Measurements from ENCODE around the gene L3MBTL4. TPM values are rescaled to one million over a fixed set of nuclear protein-coding genes. Genes with fewer than 3 reads are reported as not detected.
A peak's percentile ranks its signal among the peaks of the same experiment; 100 is the strongest.

L3MBTL4 gene
- total RNA-seq, 6 donors from 2014 or later = 13.2 to 29.1 (median 14.8) TPM

- TF ChIP-seq, protein P1, sequence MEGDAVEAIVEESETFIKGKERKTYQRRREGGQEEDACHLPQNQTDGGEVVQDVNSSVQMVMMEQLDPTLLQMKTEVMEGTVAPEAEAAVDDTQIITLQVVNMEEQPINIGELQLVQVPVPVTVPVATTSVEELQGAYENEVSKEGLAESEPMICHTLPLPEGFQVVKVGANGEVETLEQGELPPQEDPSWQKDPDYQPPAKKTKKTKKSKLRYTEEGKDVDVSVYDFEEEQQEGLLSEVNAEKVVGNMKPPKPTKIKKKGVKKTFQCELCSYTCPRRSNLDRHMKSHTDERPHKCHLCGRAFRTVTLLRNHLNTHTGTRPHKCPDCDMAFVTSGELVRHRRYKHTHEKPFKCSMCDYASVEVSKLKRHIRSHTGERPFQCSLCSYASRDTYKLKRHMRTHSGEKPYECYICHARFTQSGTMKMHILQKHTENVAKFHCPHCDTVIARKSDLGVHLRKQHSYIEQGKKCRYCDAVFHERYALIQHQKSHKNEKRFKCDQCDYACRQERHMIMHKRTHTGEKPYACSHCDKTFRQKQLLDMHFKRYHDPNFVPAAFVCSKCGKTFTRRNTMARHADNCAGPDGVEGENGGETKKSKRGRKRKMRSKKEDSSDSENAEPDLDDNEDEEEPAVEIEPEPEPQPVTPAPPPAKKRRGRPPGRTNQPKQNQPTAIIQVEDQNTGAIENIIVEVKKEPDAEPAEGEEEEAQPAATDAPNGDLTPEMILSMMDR (IDR thresholded peaks at IDR 0.05) = no peak
- TF ChIP-seq POLR2A (IDR thresholded peaks at IDR 0.05) (no peak), POLR2AphosphoS5 (IDR thresholded peaks at IDR 0.05) (no peak), EP300 (IDR thresholded peaks at IDR 0.05) (no peak)
- Histone ChIP-seq H3K4me3 (peak overlapping the region in 1 of 4 donors; percentile 5), H3K4me1 (peaks cover 0 to 6% (median 0%) of the 10 kb centered on the region in 4 donors), H3K36me3 (peaks cover 0 to under 1% (median 0%) of the 10 kb centered on the region in 4 donors), H3K27me3 (no peaks in the 10 kb centered on the region), H3K9me3 (no peaks in the 10 kb centered on the region), H3K27ac (no peak overlapping the region)
- WGBS, 2 donors = 43 to 50% methylated on average over 7 to 9 of the region's 10 CpGs
- ATAC-seq (ENCODE audit: low FRiP score in 2 of 2) (peak; percentile 51 to 62), DNase-seq (no peak)
Measured at GRCh38 chr18:6315517-6316331, 99.0 kb downstream of the L3MBTL4 start.

DNA sequence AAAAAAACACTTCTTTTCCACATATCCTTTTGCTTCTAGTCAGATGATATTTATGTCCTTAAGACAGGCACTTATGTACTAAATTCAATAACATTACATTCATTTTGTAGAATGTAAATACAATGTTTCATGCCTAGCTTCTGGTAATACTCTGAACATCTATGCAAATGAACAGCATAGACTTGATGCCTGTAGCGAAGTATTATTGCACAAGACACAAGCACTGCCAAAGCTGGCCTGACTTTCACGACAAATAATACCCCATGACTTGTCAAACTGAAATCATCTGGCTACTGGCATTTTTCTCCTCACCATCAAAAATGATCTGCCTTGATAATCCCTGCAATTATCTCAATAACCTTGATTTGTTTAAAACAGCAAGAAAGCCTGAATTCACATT, 101.3 kb downstream of the L3MBTL4 start:
- DNase-seq (no peak), ATAC-seq (ENCODE audit: low FRiP score in 2 of 2) (no peak)
- Histone ChIP-seq H3K27me3 (no peaks in the 10 kb centered on the region), H3K27ac (no peak overlapping the region), H3K4me1 (peaks cover 0 to 6% (median 0%) of the 10 kb centered on the region in 4 donors), H3K4me3 (no peak overlapping the region), H3K36me3 (peaks cover 0 to 16% (median 0%) of the 10 kb centered on the region in 4 donors), H3K9me3 (no peaks in the 10 kb centered on the region)
- TF ChIP-seq, protein P1 (IDR thresholded peaks at IDR 0.05) = no peak
- TF ChIP-seq EP300 (IDR thresholded peaks at IDR 0.05) (no peak), POLR2AphosphoS5 (IDR thresholded peaks at IDR 0.05) (no peak), POLR2A (IDR thresholded peaks at IDR 0.05) (no peak)
- WGBS, 2 donors = 34 to 41% methylated on average over 2 of the region's 2 CpGs

- no peaks in the 10 kb centered on the region for H3K27me3 ChIP-seq
- peaks cover 0 to 17% (median 0%) of the 10 kb centered on the region in 4 donors for H3K36me3 ChIP-seq
- 77 to 89% methylated on average over 8 of the region's 8 CpGs for WGBS, 2 donors
- no peak overlapping the region for H3K4me3 ChIP-seq
- H3K4me1 ChIP-seq = peaks cover 0 to 6% (median 0%) of the 10 kb centered on the region in 4 donors
- no peak overlapping the region for H3K27ac ChIP-seq
- ATAC-seq (ENCODE audit: low FRiP score in 2 of 2) (no peak), DNase-seq (no peak)
- no peak for TF ChIP-seq POLR2AphosphoS5 (IDR thresholded peaks at IDR 0.05)
- TF ChIP-seq, protein P1 (IDR thresholded peaks at IDR 0.05) = no peak
- TF ChIP-seq POLR2A (IDR thresholded peaks at IDR 0.05) = no peak
- no peak for TF ChIP-seq EP300 (IDR thresholded peaks at IDR 0.05)
- no peaks in the 10 kb centered on the region for H3K9me3 ChIP-seq
Measured at GRCh38 chr18:6311456-6312215, 103.1 kb downstream of the L3MBTL4 start.

GRCh38 chr18:6310714-6311113, 104.0 kb downstream of the L3MBTL4 start:
- no peaks in the 10 kb centered on the region for H3K27me3 ChIP-seq

More at GRCh38 chr18:6310714-6311113, 104.0 kb downstream of the L3MBTL4 start:
- no peak overlapping the region for H3K4me3 ChIP-seq
- H3K4me1 ChIP-seq = peaks cover 0 to under 1% (median 0%) of the 10 kb centered on the region in 4 donors
- TF ChIP-seq EP300 (IDR thresholded peaks at IDR 0.05) = no peak
- TF ChIP-seq, protein P1 (IDR thresholded peaks at IDR 0.05) = no peak
- no peak for TF ChIP-seq POLR2AphosphoS5 (IDR thresholded peaks at IDR 0.05)
- no peak for TF ChIP-seq POLR2A (IDR thresholded peaks at IDR 0.05)
- H3K9me3 ChIP-seq = no peaks in the 10 kb centered on the region
- no peak overlapping the region for H3K27ac ChIP-seq
- peaks cover 0 to 17% (median 0%) of the 10 kb centered on the region in 4 donors for H3K36me3 ChIP-seq
- 80 to 89% methylated on average over 2 of the region's 2 CpGs for WGBS, 2 donors
- no peak for DNase-seq
- no peak for ATAC-seq (ENCODE audit: low FRiP score in 2 of 2)

All from upper lobe of left lung (tissue), 6 donors.